Measurements from ENCODE around the gene BEST1. TPM values are rescaled to one million over a fixed set of nuclear protein-coding genes. Genes with fewer than 3 reads are reported as not detected.

The BEST1 gene
- total RNA-seq, 1 experiment from 2014 or later: 2.3 TPM

GRCh38 chr11:61914471-61915171 is 35.5 kb upstream of the BEST1 start:
- TF ChIP-seq SRF (IDR thresholded peaks at IDR 0.05; ENCODE audit: low read depth) (no peak), CTCF (IDR thresholded peaks at IDR 0.05 in 2 of 3, conservative IDR thresholded peaks at IDR 0.05 in 1 of 3; ENCODE audit: borderline replicate concordance in 1 of 3, insufficient read depth in 1 of 3, low read depth in 2 of 3, low read length in 2 of 3) (no peak), ATF3 (IDR thresholded peaks at IDR 0.05) (no peak), RAD21 (IDR thresholded peaks at IDR 0.05; ENCODE audit: low read depth) (no peak), FOSL1 (IDR thresholded peaks at IDR 0.05; ENCODE audit: low read depth) (no peak), REST (IDR thresholded peaks at IDR 0.05; ENCODE audit: low read depth) (no peak), EZH2 (IDR thresholded peaks at IDR 0.05) (no peak), SP1 (IDR thresholded peaks at IDR 0.05; ENCODE audit: low read depth) (no peak), EGR1 (IDR thresholded peaks at IDR 0.05; ENCODE audit: low read depth) (no peak)
- ChIA-PET POLR2A (interaction anchor here (0.7 kb wide), 1 partner anchor 33 kb away, joined by 4 read pairs; no protein-coding TSS in a partner anchor), CTCF (interaction anchor here (1.3 kb wide), 1 partner anchor 15 kb away, joined by 10 read pairs; no protein-coding TSS in a partner anchor), RAD21 (ENCODE audit: low non-redundant PET in 1 of 2, low total read pairs in 2 of 2, uncharacterized antibody in 2 of 2, unreplicated experiment in 2 of 2) (interaction anchor here in 1 of 2 experiments (0.5 kb wide), 1 partner anchor 35 kb away, joined by 4 read pairs; no protein-coding TSS in a partner anchor)
- Histone ChIP-seq H3K9ac (ENCODE audit: low read length) (no peak overlapping the region), H3K27me3 (ENCODE audit: insufficient read depth, low read length) (no peaks in the 10 kb centered on the region), H2AFZ (ENCODE audit: low read depth, low read length, poor library complexity, severe bottlenecking) (no peak overlapping the region), H3K4me1 (ENCODE audit: control insufficient read depth in 1 of 2, insufficient read depth in 2 of 2, low read length in 2 of 2) (peaks cover 5 to 16% of the 10 kb centered on the region in 2 experiments; a peak in 3 of 4 replicates), H3K36me3 (ENCODE audit: control insufficient read depth in 1 of 2, insufficient read depth in 2 of 2, low read length in 2 of 2) (no peaks in the 10 kb centered on the region), H4K20me1 (ENCODE audit: insufficient read depth) (no peaks in the 10 kb centered on the region), H3K4me3 (replicated peaks in 1 of 2; ENCODE audit: low read depth in 1 of 2, low read length in 2 of 2) (no peak overlapping the region), H3K9me2 (ENCODE audit: insufficient read depth) (no peaks in the 10 kb centered on the region), H3K79me2 (ENCODE audit: insufficient read depth, low read length) (no peaks in the 10 kb centered on the region), H3K27ac (ENCODE audit: low read depth, low read length) (no peak overlapping the region), H3K4me2 (ENCODE audit: low read length) (no peak overlapping the region), H3K9me3 (ENCODE audit: control insufficient read depth in 1 of 2, insufficient read depth in 1 of 2, low read depth in 1 of 2, low read length in 2 of 2) (no peaks in the 10 kb centered on the region)
- DNase-seq (ENCODE audit: low read depth, low spot score) (no peak), ATAC-seq (no peak)
- BruUV-seq (replicated peaks): no TSS peak
- intact Hi-C loops (cut with micrococcal nuclease): no loop called here

Measured in HCT116 (cell line).